Stimulated activated naive CD8-positive, alpha-beta T cell treated with anti-CD3 and anti-CD28 coated beads, Interleukin-15, Interleukin-2, amounts not matched to agents 100 ng/mL and 50 ng/mL, for 24 hours (primary cell): ENCODE results near the gene CUL2.
"Not testable (repeated sequence)": the region's sequence is repeated elsewhere in the genome, so short reads cannot be mapped to it uniquely, and the experiment has no call there.

Source experiments
- H3K27ac Mint-ChIP-seq: one replicate; pipeline ENCODE4 v1.8.0; 2021; ENCODE audit warnings: mild to moderate bottlenecking, mixed read lengths
- H3K27me3 Mint-ChIP-seq: one replicate; pipeline ENCODE4 v1.8.0; 2021; ENCODE audit warnings: mixed read lengths
- H3K36me3 Mint-ChIP-seq: one replicate; pipeline ENCODE4 v1.8.0; 2021; ENCODE audit warnings: low read depth, mixed read lengths
- H3K4me1 Mint-ChIP-seq: one replicate; pipeline ENCODE4 v1.8.0; 2021; ENCODE audit warnings: low read depth, mixed read lengths
- H3K4me3 Mint-ChIP-seq: one replicate; pipeline ENCODE4 v1.8.0; 2021; ENCODE audit warnings: mild to moderate bottlenecking, mixed read lengths
- H3K9me3 Mint-ChIP-seq: one replicate; pipeline ENCODE4 v1.8.0; 2021; ENCODE audit warnings: mixed read lengths

CUL2 gene

DNA sequence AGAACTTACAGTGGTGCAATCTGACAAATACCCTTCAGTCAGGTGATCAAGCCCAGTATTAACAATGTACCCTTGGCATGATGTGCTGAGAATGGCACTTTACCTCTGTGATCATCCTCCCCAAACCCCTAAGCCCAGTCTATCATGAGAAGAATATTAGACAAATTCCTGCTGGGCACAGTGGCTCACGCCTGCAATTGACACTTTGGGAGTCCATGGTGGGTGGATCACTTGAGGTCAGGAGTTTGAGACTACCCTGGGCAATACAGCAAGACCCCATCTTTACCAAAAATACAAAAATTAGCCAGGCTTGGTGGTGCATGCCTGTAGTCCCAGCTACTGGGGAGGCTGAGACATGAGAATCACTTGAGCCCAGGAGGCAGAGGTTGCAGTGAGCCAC lies 7.4 kb upstream of the CUL2 start:
- no peaks in the 10 kb centered on the region for H3K4me1 Mint-ChIP-seq
- no peak overlapping the region for H3K27ac Mint-ChIP-seq
- peaks cover 21% of the 10 kb centered on the region for H3K27me3 Mint-ChIP-seq
- H3K4me3 Mint-ChIP-seq = no peak overlapping the region
- H3K36me3 Mint-ChIP-seq = no peaks in the 10 kb centered on the region
- H3K9me3 Mint-ChIP-seq = no peaks in the 10 kb centered on the region

DNA sequence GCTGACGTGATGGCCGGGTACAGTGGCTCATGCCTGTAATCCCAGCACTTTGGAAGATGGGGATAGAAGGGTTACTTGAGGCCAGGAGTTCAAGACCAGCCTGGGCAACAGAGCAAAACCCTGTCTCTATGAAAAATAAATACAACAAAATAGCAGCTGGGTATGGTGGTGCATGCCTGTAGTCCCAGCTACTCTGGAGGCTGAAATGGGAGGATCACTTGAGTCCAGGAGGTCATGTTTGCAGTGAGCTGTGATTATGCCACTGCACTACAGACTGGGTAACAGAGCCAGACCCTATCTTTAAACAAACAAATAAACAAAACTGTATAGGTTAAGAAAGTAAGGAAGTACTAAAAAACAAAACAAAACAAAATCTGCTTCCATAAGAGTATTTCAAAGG lies 6.2 kb upstream of the CUL2 start:
- Mint-ChIP-seq H3K27ac (no peak overlapping the region), H3K4me3 (no peak overlapping the region), H3K4me1 (peaks cover 2% of the 10 kb centered on the region), H3K27me3 (peaks cover 21% of the 10 kb centered on the region), H3K9me3 (no peaks in the 10 kb centered on the region), H3K36me3 (no peaks in the 10 kb centered on the region)

GRCh38 chr10:35092851-35093250 lies 2.7 kb upstream of the CUL2 start:
- Mint-ChIP-seq H3K4me1 (peaks cover 26% of the 10 kb centered on the region), H3K4me3 (no peak overlapping the region), H3K27me3 (peaks cover 18% of the 10 kb centered on the region), H3K9me3 (no peaks in the 10 kb centered on the region), H3K27ac (no peak overlapping the region), H3K36me3 (no peaks in the 10 kb centered on the region)

DNA sequence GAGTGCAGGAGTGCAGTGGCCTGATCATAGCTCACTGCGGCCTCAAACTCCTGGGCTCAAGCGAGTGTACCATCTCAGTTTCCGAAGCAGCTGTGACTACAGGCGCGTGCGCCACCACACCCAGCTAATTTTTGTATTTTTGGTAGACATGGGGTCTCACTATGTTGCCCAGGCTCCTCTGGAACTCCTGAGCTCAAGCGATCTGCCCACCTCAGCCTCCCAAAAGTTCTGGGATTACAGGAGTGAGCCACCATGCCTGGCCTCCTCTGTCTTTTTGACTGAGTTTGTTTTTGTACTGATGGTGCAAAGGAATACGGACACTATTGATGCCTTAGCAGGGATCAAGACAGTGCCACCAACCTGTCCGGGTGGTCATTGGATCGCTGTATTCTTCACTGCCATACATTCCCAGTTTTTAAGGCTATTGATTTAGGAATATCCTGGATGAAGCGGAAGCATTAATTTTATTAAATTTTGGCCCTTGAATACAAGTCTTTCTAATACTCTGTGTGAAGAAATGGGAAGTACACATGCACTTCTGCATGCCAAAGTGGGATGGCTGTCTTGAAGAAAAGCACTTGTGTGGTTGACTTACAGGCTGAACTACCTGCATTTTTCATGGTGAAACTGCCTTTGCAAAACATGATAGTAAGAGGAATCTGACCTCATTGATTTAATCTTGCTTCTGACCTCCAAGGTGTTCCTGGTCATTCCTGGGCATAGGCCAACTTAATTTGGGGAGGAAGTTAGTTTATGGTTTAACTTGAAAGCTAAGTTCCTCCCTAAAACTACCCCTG lies 2.1 kb upstream of the CUL2 start:
- Mint-ChIP-seq H3K27ac (peak overlapping the region; percentile 40), H3K36me3 (peaks cover 5% of the 10 kb centered on the region), H3K27me3 (peaks cover 14% of the 10 kb centered on the region), H3K9me3 (no peaks in the 10 kb centered on the region), H3K4me3 (no peak overlapping the region), H3K4me1 (peaks cover 33% of the 10 kb centered on the region)

DNA sequence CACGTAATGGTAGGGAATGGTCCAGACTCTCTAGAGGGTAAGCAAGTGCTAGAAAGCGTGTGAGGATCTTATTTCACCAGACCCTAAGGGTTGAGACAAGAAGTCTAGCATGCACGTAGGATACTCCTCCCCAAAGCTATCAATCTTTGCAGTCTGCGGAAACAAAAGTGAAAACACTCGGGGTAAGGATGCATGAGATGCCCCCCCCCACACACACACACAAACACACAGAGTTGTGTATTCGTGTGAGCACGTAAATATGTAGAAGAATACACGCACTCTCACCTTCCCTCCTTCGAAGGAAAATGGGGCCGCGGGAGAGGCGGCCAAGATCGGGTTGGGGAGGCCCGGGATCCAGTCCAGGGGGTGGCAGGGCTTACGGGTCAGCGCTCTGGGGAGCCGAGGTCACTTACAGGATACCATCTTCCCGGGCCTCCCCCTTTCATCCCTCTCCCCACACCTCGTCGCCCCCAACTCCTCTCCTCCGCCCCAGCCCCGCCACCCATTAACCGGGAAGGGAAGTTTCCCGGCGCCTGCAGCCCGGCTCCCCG lies 455 bp downstream of the CUL2 start:
- Mint-ChIP-seq H3K4me3 (peak overlapping the region; percentile 94), H3K36me3 (peaks cover 9% of the 10 kb centered on the region), H3K4me1 (peaks cover 51% of the 10 kb centered on the region), H3K27me3 (peaks cover 2% of the 10 kb centered on the region), H3K27ac (peak overlapping the region; percentile 85), H3K9me3 (no peaks in the 10 kb centered on the region)

- H3K4me3 Mint-ChIP-seq = no peak overlapping the region
- H3K27me3 Mint-ChIP-seq = no peaks in the 10 kb centered on the region
- H3K36me3 Mint-ChIP-seq = peaks cover 40% of the 10 kb centered on the region
- H3K4me1 Mint-ChIP-seq = peaks cover 51% of the 10 kb centered on the region
- no peak overlapping the region for H3K27ac Mint-ChIP-seq
- H3K9me3 Mint-ChIP-seq = peaks cover 4% of the 10 kb centered on the region
These were observed 6.9 kb downstream of the CUL2 start for GRCh38 chr10:35083242-35083641.

- H3K9me3 Mint-ChIP-seq, H3K27me3 Mint-ChIP-seq, H3K4me3 Mint-ChIP-seq, H3K27ac Mint-ChIP-seq: not testable (repeated sequence)
- Mint-ChIP-seq H3K36me3 (peaks cover 31% of the 10 kb centered on the region), H3K4me1 (peaks cover 23% of the 10 kb centered on the region)
These were observed 9.9 kb downstream of the CUL2 start for GRCh38 chr10:35080261-35080660.

- no peak overlapping the region for H3K27ac Mint-ChIP-seq
These were observed 10.4 kb downstream of the CUL2 start for GRCh38 chr10:35079763-35080162.

GRCh38 chr10:35079265-35079664 lies 10.9 kb downstream of the CUL2 start:
- Mint-ChIP-seq H3K4me1 (peaks cover 23% of the 10 kb centered on the region), H3K4me3 (no peak overlapping the region), H3K27me3 (no peaks in the 10 kb centered on the region), H3K9me3 (peaks cover 4% of the 10 kb centered on the region), H3K27ac (no peak overlapping the region), H3K36me3 (peaks cover 28% of the 10 kb centered on the region)

More at GRCh38 chr10:35079763-35080162, 10.4 kb downstream of the CUL2 start:
- Mint-ChIP-seq H3K27me3 (no peaks in the 10 kb centered on the region), H3K9me3 (peaks cover 4% of the 10 kb centered on the region), H3K4me3 (no peak overlapping the region), H3K4me1 (peaks cover 23% of the 10 kb centered on the region), H3K36me3 (peaks cover 31% of the 10 kb centered on the region)

GRCh38 chr10:35075228-35075627 lies 14.9 kb downstream of the CUL2 start:
- H3K36me3 Mint-ChIP-seq = peaks cover 18% of the 10 kb centered on the region

DNA sequence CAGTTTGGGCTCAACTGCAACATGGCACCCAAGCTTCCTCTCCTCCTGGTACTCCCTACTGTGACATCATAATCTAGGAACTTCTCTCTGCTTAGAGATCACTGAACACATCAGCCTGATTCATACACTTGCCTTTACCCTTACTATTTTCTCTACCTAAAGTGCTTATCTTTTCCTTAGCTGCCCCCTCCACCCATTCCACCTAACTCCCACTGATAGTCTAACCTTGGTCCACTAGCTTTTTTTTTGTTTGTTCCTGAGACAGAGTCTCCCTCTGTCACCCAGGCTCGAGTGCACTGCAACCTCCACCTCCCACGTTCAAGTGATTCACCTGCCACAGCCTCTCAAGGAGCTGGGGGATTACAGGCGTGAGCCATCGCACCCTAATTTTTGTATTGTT lies 15.9 kb downstream of the CUL2 start:
- Mint-ChIP-seq H3K27ac (peak overlapping the region; percentile 47), H3K9me3 (no peaks in the 10 kb centered on the region), H3K4me1 (peaks cover 11% of the 10 kb centered on the region), H3K36me3 (peaks cover 25% of the 10 kb centered on the region), H3K4me3 (no peak overlapping the region), H3K27me3 (no peaks in the 10 kb centered on the region)

More at GRCh38 chr10:35075228-35075627, 14.9 kb downstream of the CUL2 start:
- peaks cover 11% of the 10 kb centered on the region for H3K4me1 Mint-ChIP-seq
- H3K27me3 Mint-ChIP-seq = no peaks in the 10 kb centered on the region
- no peaks in the 10 kb centered on the region for H3K9me3 Mint-ChIP-seq
- no peak overlapping the region for H3K27ac Mint-ChIP-seq
- no peak overlapping the region for H3K4me3 Mint-ChIP-seq

DNA sequence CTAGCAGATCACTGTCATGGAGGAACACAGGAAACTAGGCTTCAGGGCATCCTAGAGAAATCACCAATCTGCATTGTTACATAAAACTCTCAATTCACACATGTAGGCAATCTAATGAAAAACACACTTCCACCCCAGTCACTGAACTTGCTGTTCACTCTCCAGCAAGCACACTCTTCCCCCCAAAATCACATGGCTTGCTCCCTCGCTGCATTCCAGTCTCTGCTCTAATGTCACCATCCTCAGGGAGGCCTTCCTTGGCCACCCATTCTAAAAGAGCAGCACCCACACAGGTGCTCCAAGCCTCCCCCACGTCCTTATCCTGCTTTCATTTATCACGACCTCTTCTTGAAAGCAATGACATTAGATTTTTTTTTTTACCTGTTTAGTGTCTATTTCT lies 19.6 kb downstream of the CUL2 start:
- Mint-ChIP-seq H3K36me3 (peaks cover 45% of the 10 kb centered on the region), H3K4me1 (peaks cover 11% of the 10 kb centered on the region), H3K27ac (no peak overlapping the region), H3K4me3 (no peak overlapping the region), H3K9me3 (no peaks in the 10 kb centered on the region), H3K27me3 (no peaks in the 10 kb centered on the region)

DNA sequence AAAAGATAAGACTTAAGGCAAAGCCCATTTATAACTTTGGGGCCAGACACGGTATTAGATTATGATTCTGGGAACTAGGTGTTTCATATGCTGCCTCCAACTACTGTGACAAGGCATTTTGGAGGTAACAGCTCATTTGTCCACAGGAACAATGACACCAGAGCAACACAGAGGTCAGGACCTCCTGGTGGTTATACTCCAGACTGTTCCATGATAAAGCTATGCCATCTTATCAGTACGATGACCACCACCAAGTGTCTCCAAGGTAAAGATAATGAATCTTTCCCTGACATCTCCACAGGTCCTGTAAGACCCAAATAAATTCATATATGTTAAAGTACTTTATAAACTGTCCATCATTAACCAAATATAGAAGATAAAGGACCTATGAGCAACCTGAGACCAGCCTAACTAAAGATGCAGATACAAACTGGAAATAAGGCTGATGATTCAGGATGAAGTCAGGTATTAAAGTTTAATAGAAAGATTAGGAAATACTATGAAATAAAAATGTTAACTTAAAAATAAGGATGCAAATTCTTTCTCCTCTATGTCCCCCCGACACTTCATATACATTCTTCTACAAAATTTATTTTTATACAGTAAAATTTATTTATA lies 26.2 kb downstream of the CUL2 start:
- Mint-ChIP-seq H3K27ac (no peak overlapping the region), H3K27me3 (no peaks in the 10 kb centered on the region), H3K9me3 (no peaks in the 10 kb centered on the region), H3K4me1 (no peaks in the 10 kb centered on the region), H3K36me3 (peaks cover 52% of the 10 kb centered on the region), H3K4me3 (no peak overlapping the region)

GRCh38 chr10:35059481-35059880 lies 30.7 kb downstream of the CUL2 start:
- H3K4me3 Mint-ChIP-seq = no peak overlapping the region
- H3K27ac Mint-ChIP-seq = no peak overlapping the region
- H3K36me3 Mint-ChIP-seq = peaks cover 60% of the 10 kb centered on the region
- no peaks in the 10 kb centered on the region for H3K9me3 Mint-ChIP-seq
- H3K27me3 Mint-ChIP-seq = no peaks in the 10 kb centered on the region
- H3K4me1 Mint-ChIP-seq = peaks cover 11% of the 10 kb centered on the region

DNA sequence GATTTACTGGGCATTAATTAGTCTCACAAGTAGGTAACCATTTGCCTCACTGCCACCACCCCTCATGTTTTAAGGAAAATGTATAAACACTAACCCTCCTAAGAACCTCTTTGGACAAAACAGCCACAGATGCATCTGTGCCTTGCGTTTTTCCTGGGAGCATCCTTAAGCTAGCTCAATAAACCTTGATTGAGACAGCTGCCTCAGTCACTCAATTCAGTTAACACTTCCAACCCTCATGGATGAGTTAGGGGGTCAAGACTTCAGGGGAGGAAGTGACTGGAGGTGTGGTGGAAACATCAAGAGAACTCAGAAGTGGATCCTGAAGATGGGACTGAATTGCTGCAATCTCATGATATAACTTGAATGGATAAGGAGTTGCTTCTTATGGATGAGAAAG lies 31.5 kb downstream of the CUL2 start:
- no peak overlapping the region for H3K4me3 Mint-ChIP-seq
- H3K9me3 Mint-ChIP-seq = no peaks in the 10 kb centered on the region
- peaks cover 11% of the 10 kb centered on the region for H3K4me1 Mint-ChIP-seq
- peaks cover 65% of the 10 kb centered on the region for H3K36me3 Mint-ChIP-seq
- H3K27ac Mint-ChIP-seq = no peak overlapping the region
- H3K27me3 Mint-ChIP-seq = no peaks in the 10 kb centered on the region
